CD14-positive monocyte (primary cell): ENCODE measurements around the gene RASA2. TPM values are rescaled to one million over a fixed set of nuclear protein-coding genes. Genes with fewer than 3 reads are reported as not detected.

Source experiments
- DNase-seq, 3 donors: peaks; one replicate each; pipeline ENCODE4 v3.0.0-alpha.2; 2011 to 2022
- H2AFZ ChIP-seq: 2 replicates; pipeline ENCODE4 v1.6.0; 2012; ENCODE audit warnings: mild to moderate bottlenecking, low read depth, low read length, inconsistent platforms; ENCODE audit not compliant: insufficient read depth, poor library complexity, severe bottlenecking
- H3K27ac ChIP-seq, 2 donors: 1 replicate in 1 of 2; 2 replicates in 1 of 2; pipeline ENCODE4 v1.5.1; 2012 to 2013; ENCODE audit warnings: low read length in 2 of 2, control low read depth in 1 of 2, inconsistent platforms in 1 of 2, low read depth in 1 of 2, mild to moderate bottlenecking in 1 of 2
- H3K27me3 ChIP-seq, 2 donors: one replicate each; pipeline versions ENCODE4 v1.6.0 to v1.6.1; 2011 to 2013; ENCODE audit warnings: low read length in 2 of 2; ENCODE audit not compliant: control insufficient read depth in 2 of 2, insufficient read depth in 2 of 2
- H3K36me3 ChIP-seq, 2 donors: replicated peaks in 1 of 2; 1 replicate in 1 of 2; 2 replicates in 1 of 2; pipeline versions ENCODE4 v1.5.1 to v1.6.1; 2012 to 2013; ENCODE audit warnings: low read length in 2 of 2, control low read depth in 1 of 2, inconsistent platforms in 1 of 2, mild to moderate bottlenecking in 1 of 2; ENCODE audit not compliant: insufficient read depth in 2 of 2, control insufficient read depth in 1 of 2
- H3K4me1 ChIP-seq, 2 donors: 1 replicate in 1 of 2; 2 replicates in 1 of 2; pipeline versions ENCODE4 v1.5.1 to v1.6.1; 2012 to 2013; ENCODE audit warnings: low read length in 2 of 2, control low read depth in 1 of 2, inconsistent platforms in 1 of 2, mild to moderate bottlenecking in 1 of 2, moderate library complexity in 1 of 2; ENCODE audit not compliant: insufficient read depth in 2 of 2, control insufficient read depth in 1 of 2
- H3K4me2 ChIP-seq: replicated peaks from 2 replicates; pipeline ENCODE3; 2012; ENCODE audit warnings: low read length, moderate library complexity, mild to moderate bottlenecking; ENCODE audit not compliant: poor library complexity, severe bottlenecking; ENCODE audit errors: extremely low read depth
- H3K4me3 ChIP-seq, 3 experiments: fragments of 200-600 bp in 1 of 3; sonication (generic) in 1 of 3; replicated peaks in 1 of 3; 1 replicate in 2 of 3; 2 replicates in 1 of 3; pipeline ENCODE4 v1.5.1; 2011 to 2013; ENCODE audit warnings: low read length in 3 of 3, mild to moderate bottlenecking in 3 of 3, control low read depth in 2 of 3, low read depth in 2 of 3, inconsistent platforms in 1 of 3, moderate library complexity in 1 of 3
- H3K79me2 ChIP-seq: 2 replicates; pipeline ENCODE4 v1.6.0; 2012; ENCODE audit warnings: mild to moderate bottlenecking, control low read depth, inconsistent platforms, low read length, moderate library complexity; ENCODE audit not compliant: insufficient read depth
- H3K9ac ChIP-seq: 2 replicates; pipeline ENCODE4 v1.6.0; 2017; ENCODE audit warnings: low read length, mild to moderate bottlenecking; ENCODE audit not compliant: insufficient read depth, poor library complexity, severe bottlenecking
- H3K9me3 ChIP-seq, 2 donors: replicated peaks in 1 of 2; 1 replicate in 1 of 2; 2 replicates in 1 of 2; pipeline versions ENCODE4 v1.5.1 to v1.6.1; 2012 to 2013; ENCODE audit warnings: low read length in 2 of 2, control low read depth in 1 of 2; ENCODE audit not compliant: control insufficient read depth in 1 of 2, insufficient read depth in 1 of 2
- H4K20me1 ChIP-seq: 2 replicates; pipeline ENCODE4 v1.6.0; 2012; ENCODE audit warnings: mild to moderate bottlenecking, low read length, control low read depth, moderate library complexity; ENCODE audit not compliant: insufficient read depth
- H3K27ac Mint-ChIP-seq, 7 donors: one replicate each; pipeline ENCODE4 v1.8.0; 2020; ENCODE audit warnings: mild to moderate bottlenecking in 7 of 7, mixed read lengths in 7 of 7, moderate library complexity in 6 of 7, inconsistent platforms in 2 of 7
- H3K27me3 Mint-ChIP-seq, 3 donors: one replicate each; pipeline ENCODE4 v1.8.0; 2021 to 2022; ENCODE audit warnings: low read depth in 3 of 3, mild to moderate bottlenecking in 3 of 3, mixed read lengths in 3 of 3, moderate library complexity in 3 of 3, inconsistent platforms in 1 of 3
- H3K36me3 Mint-ChIP-seq, 2 donors: one replicate each; pipeline ENCODE4 v1.8.0; 2020; ENCODE audit warnings: mixed read lengths in 2 of 2, inconsistent platforms in 1 of 2, mild to moderate bottlenecking in 1 of 2
- H3K4me1 Mint-ChIP-seq: one replicate; pipeline ENCODE4 v1.8.0; 2020; ENCODE audit warnings: mild to moderate bottlenecking, mixed read lengths
- H3K4me3 Mint-ChIP-seq, 2 donors: one replicate each; pipeline ENCODE4 v1.8.0; 2020; ENCODE audit warnings: mild to moderate bottlenecking in 2 of 2, mixed read lengths in 2 of 2, moderate library complexity in 1 of 2
- H3K9me3 Mint-ChIP-seq, 7 donors: one replicate each; pipeline ENCODE4 v1.8.0; 2020 to 2022; ENCODE audit warnings: mixed read lengths in 7 of 7, mild to moderate bottlenecking in 6 of 7, moderate library complexity in 6 of 7, inconsistent platforms in 2 of 7
- WGBS: methylation state at CpG from one replicate; pipeline ENCODE4 v1.1.5; 2013; ENCODE audit warnings: missing lambda C conversion rate; ENCODE audit not compliant: insufficient coverage; 5-methylcytosine and 5-hydroxymethylcytosine counted together
- intact Hi-C, 2 donors: fragments of 100-400 bp; cut with micrococcal nuclease; formaldehyde crosslinking; loops; one replicate each; pipeline versions ENCODE4 v1.15.0 to v1.15.1; 2023
- polyA plus RNA-seq, 3 donors: library from polyadenylated mRNA; depleted of rRNA in 1 of 3; unstranded in 2 of 3; stranded (reverse) in 1 of 3; fragments of 300-500 nt in 2 of 3; fragments of >200 nt in 1 of 3; fragmentation: Illumina TruSeq in 2 of 3; gene quantifications; 1 replicate in 2 of 3; 2 replicates in 1 of 3; pipeline ENCODE4 v1.2.3, GENCODE V29; 2012 to 2021
- TF ChIP-seq, protein P1 (sequence below): fragments of 200-600 bp; IDR thresholded peaks from one replicate; pipeline ENCODE4 v1.8.0; 2022; ENCODE audit warnings: antibody characterized with exemption, mild to moderate bottlenecking

RASA2 gene
- polyA plus RNA-seq, 3 donors: 7.0 to 13.5 (median 8.8) TPM

DNA sequence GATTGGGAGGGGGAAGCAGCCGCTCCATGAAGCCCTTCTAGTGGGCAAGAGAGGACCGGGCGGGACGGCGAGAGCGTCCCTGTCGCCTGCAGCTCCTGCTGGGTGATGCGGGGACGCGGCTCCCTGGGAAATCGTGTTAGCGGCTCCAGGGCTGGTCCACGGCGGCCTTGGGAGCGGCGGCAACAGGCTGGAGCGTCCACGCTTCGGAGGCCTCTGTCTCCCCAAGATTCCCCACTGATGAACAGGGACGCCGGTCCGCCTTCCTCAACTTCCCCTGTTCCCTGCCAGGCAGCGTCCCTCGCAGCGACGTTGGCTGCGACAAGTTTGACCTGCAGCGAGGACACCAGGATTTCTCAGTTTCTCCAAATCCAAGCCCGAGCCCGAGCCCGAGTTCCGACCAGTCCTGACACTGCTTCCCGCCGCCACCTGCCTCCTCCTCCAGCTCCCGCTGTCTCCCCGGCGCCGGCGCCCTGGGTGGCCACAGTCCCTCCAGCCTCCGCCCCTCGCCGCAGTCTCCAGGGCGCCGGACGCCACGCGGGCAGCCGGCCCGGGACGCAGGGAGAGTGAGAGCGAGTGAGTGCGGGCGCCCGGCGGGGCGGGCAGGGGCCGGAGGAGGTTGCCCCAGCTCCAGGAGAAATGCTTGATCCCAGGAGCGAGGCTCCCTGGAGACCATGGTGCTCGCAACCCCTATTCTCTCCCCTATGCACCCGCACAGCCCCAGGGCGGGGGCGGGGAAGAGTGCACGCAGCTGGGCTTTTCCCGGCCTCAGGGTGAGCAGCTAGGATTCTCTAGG lies 173.2 kb downstream of the RASA2 start:
- H3K27ac ChIP-seq: no peak overlapping the region
- peaks cover 0 to 12% (median 4%) of the 10 kb centered on the region in 7 donors for H3K9me3 Mint-ChIP-seq
- H3K36me3 Mint-ChIP-seq: peaks cover 0 to 7% of the 10 kb centered on the region in 2 donors
- peak overlapping the region; percentile 28 to 80 (median 53) for H3K4me3 ChIP-seq
- WGBS: 1% methylated on average over 57 of the region's 64 CpGs
- TF ChIP-seq, protein P1, sequence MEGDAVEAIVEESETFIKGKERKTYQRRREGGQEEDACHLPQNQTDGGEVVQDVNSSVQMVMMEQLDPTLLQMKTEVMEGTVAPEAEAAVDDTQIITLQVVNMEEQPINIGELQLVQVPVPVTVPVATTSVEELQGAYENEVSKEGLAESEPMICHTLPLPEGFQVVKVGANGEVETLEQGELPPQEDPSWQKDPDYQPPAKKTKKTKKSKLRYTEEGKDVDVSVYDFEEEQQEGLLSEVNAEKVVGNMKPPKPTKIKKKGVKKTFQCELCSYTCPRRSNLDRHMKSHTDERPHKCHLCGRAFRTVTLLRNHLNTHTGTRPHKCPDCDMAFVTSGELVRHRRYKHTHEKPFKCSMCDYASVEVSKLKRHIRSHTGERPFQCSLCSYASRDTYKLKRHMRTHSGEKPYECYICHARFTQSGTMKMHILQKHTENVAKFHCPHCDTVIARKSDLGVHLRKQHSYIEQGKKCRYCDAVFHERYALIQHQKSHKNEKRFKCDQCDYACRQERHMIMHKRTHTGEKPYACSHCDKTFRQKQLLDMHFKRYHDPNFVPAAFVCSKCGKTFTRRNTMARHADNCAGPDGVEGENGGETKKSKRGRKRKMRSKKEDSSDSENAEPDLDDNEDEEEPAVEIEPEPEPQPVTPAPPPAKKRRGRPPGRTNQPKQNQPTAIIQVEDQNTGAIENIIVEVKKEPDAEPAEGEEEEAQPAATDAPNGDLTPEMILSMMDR: no peak
- peak overlapping the region in 4 of 7 donors; percentile 40 to 71 (median 53) for H3K27ac Mint-ChIP-seq
- peaks cover 25 to 43% of the 10 kb centered on the region in 2 donors for H3K4me1 ChIP-seq
- no peaks in the 10 kb centered on the region for H3K36me3 ChIP-seq
- H3K9ac ChIP-seq: peak overlapping the region; percentile 61
- H3K4me3 Mint-ChIP-seq: peak overlapping the region; percentile 97 to 99
- H3K9me3 ChIP-seq: peaks cover 0 to 5% of the 10 kb centered on the region in 2 donors
- no peaks in the 10 kb centered on the region for H3K79me2 ChIP-seq
- peak overlapping the region; percentile 91 for H2AFZ ChIP-seq
- H3K4me1 Mint-ChIP-seq: peaks cover 45% of the 10 kb centered on the region
- peaks cover 6 to 23% of the 10 kb centered on the region in 2 donors for H3K27me3 ChIP-seq
- peak overlapping the region; percentile 91 for H3K4me2 ChIP-seq
- intact Hi-C loops: no loop called here
- peak; percentile 15 to 39 (median 32) for DNase-seq
- H3K27me3 Mint-ChIP-seq: peaks cover 19 to 28% (median 22%) of the 10 kb centered on the region in 3 donors
- no peaks in the 10 kb centered on the region for H4K20me1 ChIP-seq

GRCh38 chr3:141660614-141660947 lies 173.8 kb downstream of the RASA2 start:
- H3K27me3 Mint-ChIP-seq: peaks cover 19 to 28% (median 22%) of the 10 kb centered on the region in 3 donors
- H3K4me1 Mint-ChIP-seq: peaks cover 45% of the 10 kb centered on the region
- Histone ChIP-seq H2AFZ (peak overlapping the region; percentile 91), H3K4me1 (peaks cover 25 to 43% of the 10 kb centered on the region in 2 donors), H3K4me3 (peak overlapping the region; percentile 28 to 80 (median 53)), H3K27ac (no peak overlapping the region), H3K9me3 (peaks cover 0 to 5% of the 10 kb centered on the region in 2 donors), H3K79me2 (no peaks in the 10 kb centered on the region), H3K36me3 (no peaks in the 10 kb centered on the region), H4K20me1 (no peaks in the 10 kb centered on the region), H3K4me2 (peak overlapping the region; percentile 91), H3K9ac (no peak overlapping the region), H3K27me3 (peaks cover 6 to 23% of the 10 kb centered on the region in 2 donors)
- H3K36me3 Mint-ChIP-seq: peaks cover 0 to 7% of the 10 kb centered on the region in 2 donors
- TF ChIP-seq, protein P1: no peak
- peak overlapping the region; percentile 97 to 99 for H3K4me3 Mint-ChIP-seq
- no peak overlapping the region for H3K27ac Mint-ChIP-seq
- peaks cover 0 to 12% (median 7%) of the 10 kb centered on the region in 7 donors for H3K9me3 Mint-ChIP-seq
- intact Hi-C loops: no loop called here
- DNase-seq: no peak
- WGBS: 55% methylated on average over 5 of the region's 9 CpGs
